WTC11 (cell line): ENCODE results near the gene LPIN3. TPM values are rescaled to one million over a fixed set of nuclear protein-coding genes. Genes with fewer than 3 reads are reported as not detected.

Experiments
- ATAC-seq: fragments of 200-7000 bp; cut with Tn5 transposase; 2 replicates; pipeline ENCODE4 v1.10.0; 2021; ENCODE audit warnings: mild to moderate bottlenecking, moderate library complexity
- CTCF ChIA-PET: fragments of 300-600 bp; sonication (Branson Sonifier 250); formaldehyde crosslinking; loops from one replicate; lab custom pipeline; 2021; ENCODE audit warnings: antibody characterized with exemption; lab: Charles Lee
- POLR2A ChIA-PET: fragments of 350-600 bp; sonication (Branson Sonifier 250); formaldehyde crosslinking; loops from one replicate; lab custom pipeline; 2021; ENCODE audit warnings: antibody characterized with exemption; lab: Charles Lee
- DNase-seq: peaks from one replicate; pipeline ENCODE4 v3.0.0; 2021; ENCODE audit warnings: low spot score
- H3K27ac Mint-ChIP-seq: 2 replicates; pipeline ENCODE4 v1.8.0; 2021; ENCODE audit warnings: mixed read lengths
- H3K27me3 Mint-ChIP-seq: 2 replicates; pipeline ENCODE4 v1.8.0; 2021; ENCODE audit warnings: low read depth, mild to moderate bottlenecking, moderate library complexity, mixed read lengths
- H3K36me3 Mint-ChIP-seq: 2 replicates; pipeline ENCODE4 v1.8.0; 2021; ENCODE audit warnings: mixed read lengths
- H3K4me1 Mint-ChIP-seq: 2 replicates; pipeline ENCODE4 v1.8.0; 2022; ENCODE audit warnings: mixed read lengths
- H3K4me3 Mint-ChIP-seq: 2 replicates; pipeline ENCODE4 v1.8.0; 2021; ENCODE audit warnings: mild to moderate bottlenecking, moderate library complexity, mixed read lengths
- H3K9me3 Mint-ChIP-seq: 2 replicates; pipeline ENCODE4 v1.8.0; 2021; ENCODE audit warnings: mixed read lengths
- ATF3 ChIP-seq: sonication (generic); formaldehyde crosslinking; conservative IDR thresholded peaks from 2 replicates; pipeline ENCODE4 v1.8.1; 2022; ENCODE audit warnings: mild to moderate bottlenecking, missing genetic modification reagents
- CREB1 ChIP-seq: sonication (generic); formaldehyde crosslinking; IDR thresholded peaks from 2 replicates; pipeline ENCODE4 v1.8.0; 2023; ENCODE audit warnings: mild to moderate bottlenecking, missing genetic modification reagents
- E2F1 ChIP-seq: sonication (generic); formaldehyde crosslinking; IDR thresholded peaks from 2 replicates; pipeline ENCODE4 v1.8.0; 2022; ENCODE audit warnings: mild to moderate bottlenecking, missing genetic modification reagents
- E2F5 ChIP-seq: sonication (generic); formaldehyde crosslinking; IDR thresholded peaks from 2 replicates; pipeline ENCODE4 v1.8.1; 2022; ENCODE audit warnings: mild to moderate bottlenecking, moderate library complexity, missing genetic modification reagents
- ERG ChIP-seq: fragments of 250-450 bp; sonication (Bioruptor Pico); IDR thresholded peaks from 2 replicates; pipeline ENCODE4 v1.8.0; 2021; ENCODE audit warnings: mild to moderate bottlenecking
- FOXK1 ChIP-seq: sonication (generic); formaldehyde crosslinking; IDR thresholded peaks from 2 replicates; pipeline ENCODE4 v1.8.0; 2022; ENCODE audit warnings: mild to moderate bottlenecking, moderate library complexity, missing genetic modification reagents
- FOXP1 ChIP-seq: sonication (generic); formaldehyde crosslinking; IDR thresholded peaks from 2 replicates; pipeline ENCODE4 v1.8.0; 2022; ENCODE audit warnings: missing genetic modification reagents, mild to moderate bottlenecking, moderate library complexity, borderline replicate concordance
- GTF2I ChIP-seq: fragments of 250-450 bp; sonication (Bioruptor Pico); conservative IDR thresholded peaks from 2 replicates; pipeline ENCODE4 v1.4.0; 2021; ENCODE audit warnings: mild to moderate bottlenecking
- IRF1 ChIP-seq: sonication (generic); formaldehyde crosslinking; IDR thresholded peaks from 2 replicates; pipeline ENCODE4 v1.8.0; 2023; ENCODE audit warnings: missing genetic modification reagents
- JAZF1 ChIP-seq: fragments of 250-450 bp; sonication (Bioruptor Pico); IDR thresholded peaks from 2 replicates; pipeline ENCODE4 v1.9.0; 2021; ENCODE audit warnings: moderate library complexity, mild to moderate bottlenecking, inconsistent platforms
- JUN ChIP-seq: sonication (generic); formaldehyde crosslinking; IDR thresholded peaks from 2 replicates; pipeline ENCODE4 v1.8.0; 2023; ENCODE audit warnings: mild to moderate bottlenecking, missing genetic modification reagents
- NR1H2 ChIP-seq: sonication (generic); formaldehyde crosslinking; IDR thresholded peaks from 2 replicates; pipeline ENCODE4 v1.9.0; 2021; ENCODE audit warnings: mild to moderate bottlenecking, moderate library complexity, missing genetic modification reagents
- PRDM15 ChIP-seq: sonication (generic); formaldehyde crosslinking; IDR thresholded peaks from 2 replicates; pipeline ENCODE4 v1.8.0; 2022; ENCODE audit warnings: missing genetic modification reagents
- TP53 ChIP-seq: sonication (generic); formaldehyde crosslinking; IDR thresholded peaks from 2 replicates; pipeline ENCODE4 v1.8.1; 2023; ENCODE audit warnings: mild to moderate bottlenecking, missing genetic modification reagents
- USF2 ChIP-seq: sonication (generic); formaldehyde crosslinking; IDR thresholded peaks from 2 replicates; pipeline ENCODE4 v1.8.1; 2023; ENCODE audit warnings: mild to moderate bottlenecking, missing genetic modification reagents, moderate library complexity
- ZNF219 ChIP-seq: sonication (generic); formaldehyde crosslinking; IDR thresholded peaks from 2 replicates; pipeline ENCODE4 v1.8.0; 2023; ENCODE audit warnings: missing genetic modification reagents, mild to moderate bottlenecking, borderline replicate concordance
- ZNF532 ChIP-seq: fragments of 250-450 bp; sonication (Bioruptor Pico); IDR thresholded peaks from 2 replicates; pipeline ENCODE4 v1.9.0; 2021; ENCODE audit warnings: mild to moderate bottlenecking, borderline replicate concordance
- total RNA-seq: library from RNA; stranded (reverse); gene quantifications from 3 replicates; pipeline ENCODE4 v1.2.3, GENCODE V29; 2021

LPIN3 gene
- total RNA-seq, 1 experiment from 2014 or later = 7.9 TPM

- POLR2A ChIA-PET = no interaction called here
- Mint-ChIP-seq H3K27me3 (no peaks in the 10 kb centered on the region), H3K36me3 (no peaks in the 10 kb centered on the region), H3K4me3 (no peak overlapping the region), H3K4me1 (peaks cover 4% of the 10 kb centered on the region), H3K27ac (no peak overlapping the region), H3K9me3 (no peaks in the 10 kb centered on the region)
- TF ChIP-seq IRF1 (CRISPR knock-in tag) (no peak), FOXP1 (CRISPR knock-in tag) (no peak), E2F5 (CRISPR knock-in tag) (no peak)
- CTCF ChIA-PET = interaction anchor here (1.0 to 1.6 kb wide), 2 partner anchors 10 to 16 kb away, joined by 4 read pairs; no protein-coding TSS in a partner anchor
- DNase-seq (no peak), ATAC-seq (no peak)
These were observed 8.6 kb downstream of the LPIN3 start for GRCh38 chr20:41349266-41349665.

GRCh38 chr20:41349943-41350342 lies 9.3 kb downstream of the LPIN3 start:
- Mint-ChIP-seq H3K4me1 (peaks cover 4% of the 10 kb centered on the region), H3K36me3 (no peaks in the 10 kb centered on the region), H3K9me3 (no peaks in the 10 kb centered on the region), H3K27me3 (no peaks in the 10 kb centered on the region), H3K27ac (no peak overlapping the region), H3K4me3 (no peak overlapping the region)
- POLR2A ChIA-PET = no interaction called here
- no peak for DNase-seq
- CTCF ChIA-PET = interaction anchor here (1.0 to 1.9 kb wide), 5 partner anchors 9 to 177 kb away, joined by 3 to 13 read pairs (median 4); partner anchors contain the start of gene LPIN3
- ATAC-seq = no peak
- no peak for TF ChIP-seq JUN (CRISPR knock-in tag)
- no peak for TF ChIP-seq JAZF1
- no peak for TF ChIP-seq TP53 (CRISPR knock-in tag)
- no peak for TF ChIP-seq CREB1
- no peak for TF ChIP-seq PRDM15 (CRISPR knock-in tag)
- TF ChIP-seq ZNF219 (CRISPR knock-in tag) = no peak
- no peak for TF ChIP-seq NR1H2 (CRISPR knock-in tag)
- no peak for TF ChIP-seq FOXK1 (CRISPR knock-in tag)
- TF ChIP-seq GTF2I (CRISPR knock-in tag) = no peak
- no peak for TF ChIP-seq FOXP1 (CRISPR knock-in tag)
- TF ChIP-seq E2F1 (CRISPR knock-in tag) = no peak
- TF ChIP-seq USF2 (CRISPR knock-in tag) = no peak
- TF ChIP-seq ERG (CRISPR knock-in tag) = no peak
- no peak for TF ChIP-seq ATF3
- no peak for TF ChIP-seq ZNF532 (CRISPR knock-in tag)
